ENCODE measurements around the gene GLYATL3. TPM values are rescaled to one million over a fixed set of nuclear protein-coding genes. Genes with fewer than 3 reads are reported as not detected.

Gene GLYATL3
- total RNA-seq, 3 donors from 2014 or later = not detected

GRCh38 chr6:49523901-49524300 lies 24.2 kb downstream of the GLYATL3 start:
- Mint-ChIP-seq H3K4me3 (no peak overlapping the region), H3K27me3 (ENCODE audit: low read depth) (peaks cover 1% of the 10 kb centered on the region), H3K4me1 (ENCODE audit: low read depth) (no peaks in the 10 kb centered on the region), H3K9me3 (no peaks in the 10 kb centered on the region), H3K36me3 (ENCODE audit: insufficient read depth) (no peaks in the 10 kb centered on the region)
- no peak for ATAC-seq
- no peak for DNase-seq

GRCh38 chr6:49524541-49524940 lies 24.8 kb downstream of the GLYATL3 start:
- Mint-ChIP-seq H3K4me3 (no peak overlapping the region), H3K36me3 (ENCODE audit: insufficient read depth) (no peaks in the 10 kb centered on the region), H3K27me3 (ENCODE audit: low read depth) (peaks cover 1% of the 10 kb centered on the region), H3K4me1 (ENCODE audit: low read depth) (no peaks in the 10 kb centered on the region), H3K9me3 (no peaks in the 10 kb centered on the region)
- DNase-seq (no peak), ATAC-seq (no peak)

- DNase-seq (no peak), ATAC-seq (no peak)
- Mint-ChIP-seq H3K27me3 (ENCODE audit: low read depth) (peaks cover 3% of the 10 kb centered on the region), H3K4me3 (no peak overlapping the region), H3K9me3 (no peaks in the 10 kb centered on the region), H3K36me3 (ENCODE audit: insufficient read depth) (no peaks in the 10 kb centered on the region), H3K4me1 (ENCODE audit: low read depth) (no peaks in the 10 kb centered on the region)
Measured at GRCh38 chr6:49526598-49526997, 26.9 kb downstream of the GLYATL3 start.

GRCh38 chr6:49527320-49527719 lies 27.6 kb downstream of the GLYATL3 start:
- H3K4me1 Mint-ChIP-seq (ENCODE audit: low read depth) = peaks cover 2% of the 10 kb centered on the region
- no peak for DNase-seq

GRCh38 chr6:49528571-49528970 lies 28.8 kb downstream of the GLYATL3 start:
- no peak for ATAC-seq

More at GRCh38 chr6:49527320-49527719, 27.6 kb downstream of the GLYATL3 start:
- Mint-ChIP-seq H3K36me3 (ENCODE audit: insufficient read depth) (no peaks in the 10 kb centered on the region), H3K27me3 (ENCODE audit: low read depth) (peaks cover 9% of the 10 kb centered on the region), H3K9me3 (no peaks in the 10 kb centered on the region), H3K4me3 (no peak overlapping the region)
- ATAC-seq = no peak

GRCh38 chr6:49530141-49530776 lies 30.5 kb downstream of the GLYATL3 start:
- Mint-ChIP-seq H3K36me3 (ENCODE audit: insufficient read depth) (no peaks in the 10 kb centered on the region), H3K4me1 (ENCODE audit: low read depth) (peaks cover 2% of the 10 kb centered on the region), H3K27me3 (ENCODE audit: low read depth) (peaks cover 9% of the 10 kb centered on the region), H3K4me3 (no peak overlapping the region), H3K9me3 (no peaks in the 10 kb centered on the region)
- DNase-seq (no peak), ATAC-seq (no peak)

More at GRCh38 chr6:49528571-49528970, 28.8 kb downstream of the GLYATL3 start:
- H3K4me1 Mint-ChIP-seq (ENCODE audit: low read depth) = peaks cover 2% of the 10 kb centered on the region
- H3K9me3 Mint-ChIP-seq = no peaks in the 10 kb centered on the region
- no peaks in the 10 kb centered on the region for H3K36me3 Mint-ChIP-seq (ENCODE audit: insufficient read depth)
- no peak for DNase-seq
- peaks cover 9% of the 10 kb centered on the region for H3K27me3 Mint-ChIP-seq (ENCODE audit: low read depth)
- no peak overlapping the region for H3K4me3 Mint-ChIP-seq

GRCh38 chr6:49531774-49532569 lies 32.2 kb downstream of the GLYATL3 start:
- ATAC-seq (peak; percentile 48 to 50), DNase-seq (no peak)
- Mint-ChIP-seq H3K27me3 (ENCODE audit: low read depth) (peaks cover 9% of the 10 kb centered on the region), H3K4me3 (no peak overlapping the region), H3K36me3 (ENCODE audit: insufficient read depth) (no peaks in the 10 kb centered on the region), H3K4me1 (ENCODE audit: low read depth) (peaks cover 2% of the 10 kb centered on the region), H3K9me3 (no peaks in the 10 kb centered on the region)

- ATAC-seq (no peak), DNase-seq (no peak)
- Mint-ChIP-seq H3K27me3 (ENCODE audit: low read depth) (peaks cover 9% of the 10 kb centered on the region), H3K4me1 (ENCODE audit: low read depth) (peaks cover 2% of the 10 kb centered on the region), H3K36me3 (ENCODE audit: insufficient read depth) (no peaks in the 10 kb centered on the region), H3K9me3 (no peaks in the 10 kb centered on the region), H3K4me3 (no peak overlapping the region)
Measured at GRCh38 chr6:49535795-49536194, 36.1 kb downstream of the GLYATL3 start.

GRCh38 chr6:49539102-49539501 lies 39.4 kb downstream of the GLYATL3 start:
- ATAC-seq = no peak
- no peaks in the 10 kb centered on the region for H3K4me1 Mint-ChIP-seq (ENCODE audit: low read depth)
- H3K36me3 Mint-ChIP-seq (ENCODE audit: insufficient read depth) = no peaks in the 10 kb centered on the region
- H3K9me3 Mint-ChIP-seq = no peaks in the 10 kb centered on the region
- no peak overlapping the region for H3K4me3 Mint-ChIP-seq
- DNase-seq = no peak
- H3K27me3 Mint-ChIP-seq (ENCODE audit: low read depth) = no peaks in the 10 kb centered on the region

- DNase-seq = no peak
- no peak for ATAC-seq
- Mint-ChIP-seq H3K36me3 (ENCODE audit: insufficient read depth) (no peaks in the 10 kb centered on the region), H3K9me3 (no peaks in the 10 kb centered on the region), H3K4me3 (no peak overlapping the region), H3K4me1 (ENCODE audit: low read depth) (no peaks in the 10 kb centered on the region), H3K27me3 (ENCODE audit: low read depth) (no peaks in the 10 kb centered on the region)
Measured at GRCh38 chr6:49540614-49541013, 40.9 kb downstream of the GLYATL3 start.

- ATAC-seq (no peak), DNase-seq (no peak)
- Mint-ChIP-seq H3K4me3 (no peak overlapping the region), H3K9me3 (no peaks in the 10 kb centered on the region), H3K36me3 (ENCODE audit: insufficient read depth) (no peaks in the 10 kb centered on the region), H3K27me3 (ENCODE audit: low read depth) (no peaks in the 10 kb centered on the region), H3K4me1 (ENCODE audit: low read depth) (no peaks in the 10 kb centered on the region)
Measured at GRCh38 chr6:49541210-49541724, 41.5 kb downstream of the GLYATL3 start.

- H3K27me3 Mint-ChIP-seq (ENCODE audit: low read depth) = no peaks in the 10 kb centered on the region
Measured at GRCh38 chr6:49541936-49542335, 42.2 kb downstream of the GLYATL3 start.

GRCh38 chr6:49543087-49543858 lies 43.5 kb downstream of the GLYATL3 start:
- no peaks in the 10 kb centered on the region for H3K9me3 Mint-ChIP-seq
- DNase-seq (no peak), ATAC-seq (no peak)
- no peak overlapping the region for H3K4me3 Mint-ChIP-seq
- no peaks in the 10 kb centered on the region for H3K36me3 Mint-ChIP-seq (ENCODE audit: insufficient read depth)
- H3K4me1 Mint-ChIP-seq (ENCODE audit: low read depth) = no peaks in the 10 kb centered on the region
- H3K27me3 Mint-ChIP-seq (ENCODE audit: low read depth) = no peaks in the 10 kb centered on the region

More at GRCh38 chr6:49541936-49542335, 42.2 kb downstream of the GLYATL3 start:
- ATAC-seq = no peak
- Mint-ChIP-seq H3K4me3 (no peak overlapping the region), H3K36me3 (ENCODE audit: insufficient read depth) (no peaks in the 10 kb centered on the region), H3K4me1 (ENCODE audit: low read depth) (no peaks in the 10 kb centered on the region), H3K9me3 (no peaks in the 10 kb centered on the region)
- no peak for DNase-seq

- Mint-ChIP-seq H3K36me3 (ENCODE audit: insufficient read depth) (no peaks in the 10 kb centered on the region), H3K4me3 (no peak overlapping the region), H3K4me1 (ENCODE audit: low read depth) (peaks cover 9% of the 10 kb centered on the region), H3K27me3 (ENCODE audit: low read depth) (peaks cover 18% of the 10 kb centered on the region), H3K9me3 (no peaks in the 10 kb centered on the region)
- ATAC-seq = no peak
- DNase-seq = no peak
Measured at GRCh38 chr6:49546331-49546730, 46.6 kb downstream of the GLYATL3 start.

Measured in activated T-cell treated with anti-CD3 and anti-CD28 coated beads, Interleukin-2, amount 50 U/mL, for 4 hours (primary cell).